ENCODE data around the gene LRRFIP1.

LRRFIP1 gene

DNA sequence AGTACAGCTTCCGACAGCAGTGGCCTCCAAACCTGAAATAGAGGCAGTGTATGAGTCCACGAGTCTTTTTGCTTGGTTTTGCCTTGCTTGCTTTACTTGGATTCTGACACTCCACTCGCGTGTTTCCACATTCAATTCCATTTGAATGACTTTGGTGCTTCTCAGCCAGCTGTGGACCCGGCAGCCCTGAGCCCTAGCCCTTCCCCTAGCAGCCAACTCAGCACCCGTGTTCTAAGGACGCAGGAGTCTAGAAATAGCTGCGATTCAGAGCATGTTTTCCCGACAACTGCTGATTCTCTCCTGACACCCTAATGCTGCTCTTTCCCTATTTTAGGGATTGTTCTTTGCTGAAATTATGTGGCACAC lies 20.6 kb downstream of the LRRFIP1 start:
- no peaks in the 10 kb centered on the region for H3K9me3 ChIP-seq (ENCODE audit: insufficient read depth, low read length, severe bottlenecking)
- no peaks in the 10 kb centered on the region for H3K4me1 ChIP-seq (ENCODE audit: insufficient read depth, low read length)
- H4K20me1 ChIP-seq (ENCODE audit: insufficient read depth, low read length) = no peaks in the 10 kb centered on the region
- no peak overlapping the region for H3K9ac ChIP-seq (ENCODE audit: low read depth, low read length)
- TF ChIP-seq, protein P1, sequence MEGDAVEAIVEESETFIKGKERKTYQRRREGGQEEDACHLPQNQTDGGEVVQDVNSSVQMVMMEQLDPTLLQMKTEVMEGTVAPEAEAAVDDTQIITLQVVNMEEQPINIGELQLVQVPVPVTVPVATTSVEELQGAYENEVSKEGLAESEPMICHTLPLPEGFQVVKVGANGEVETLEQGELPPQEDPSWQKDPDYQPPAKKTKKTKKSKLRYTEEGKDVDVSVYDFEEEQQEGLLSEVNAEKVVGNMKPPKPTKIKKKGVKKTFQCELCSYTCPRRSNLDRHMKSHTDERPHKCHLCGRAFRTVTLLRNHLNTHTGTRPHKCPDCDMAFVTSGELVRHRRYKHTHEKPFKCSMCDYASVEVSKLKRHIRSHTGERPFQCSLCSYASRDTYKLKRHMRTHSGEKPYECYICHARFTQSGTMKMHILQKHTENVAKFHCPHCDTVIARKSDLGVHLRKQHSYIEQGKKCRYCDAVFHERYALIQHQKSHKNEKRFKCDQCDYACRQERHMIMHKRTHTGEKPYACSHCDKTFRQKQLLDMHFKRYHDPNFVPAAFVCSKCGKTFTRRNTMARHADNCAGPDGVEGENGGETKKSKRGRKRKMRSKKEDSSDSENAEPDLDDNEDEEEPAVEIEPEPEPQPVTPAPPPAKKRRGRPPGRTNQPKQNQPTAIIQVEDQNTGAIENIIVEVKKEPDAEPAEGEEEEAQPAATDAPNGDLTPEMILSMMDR (IDR thresholded peaks at IDR 0.05; ENCODE audit: borderline replicate concordance, extremely low read depth, low read length, poor library complexity, severe bottlenecking) = no peak
- no peak for TF ChIP-seq EZH2 (IDR thresholded peaks at IDR 0.05; ENCODE audit: borderline replicate concordance, low read depth, low read length, severe bottlenecking)
- no peak for ATAC-seq (ENCODE audit: insufficient read depth, low read depth)
- no peak overlapping the region for H2AFZ ChIP-seq (ENCODE audit: low read depth, low read length)
- H3K4me3 ChIP-seq (ENCODE audit: low read depth in 1 of 2, low read length in 2 of 2) = no peak overlapping the region
- no peak overlapping the region for H3K27ac ChIP-seq (ENCODE audit: low read length)
- H3K4me2 ChIP-seq (ENCODE audit: insufficient read depth, low read length) = no peak overlapping the region
- no peaks in the 10 kb centered on the region for H3K36me3 ChIP-seq (ENCODE audit: insufficient read depth, low read length)
- H3K79me2 ChIP-seq (ENCODE audit: insufficient read depth, low read length) = no peaks in the 10 kb centered on the region
- H3K27me3 ChIP-seq (ENCODE audit: insufficient read depth, low read length, poor library complexity) = peaks cover 12% of the 10 kb centered on the region
- DNase-seq = no peak

DNA sequence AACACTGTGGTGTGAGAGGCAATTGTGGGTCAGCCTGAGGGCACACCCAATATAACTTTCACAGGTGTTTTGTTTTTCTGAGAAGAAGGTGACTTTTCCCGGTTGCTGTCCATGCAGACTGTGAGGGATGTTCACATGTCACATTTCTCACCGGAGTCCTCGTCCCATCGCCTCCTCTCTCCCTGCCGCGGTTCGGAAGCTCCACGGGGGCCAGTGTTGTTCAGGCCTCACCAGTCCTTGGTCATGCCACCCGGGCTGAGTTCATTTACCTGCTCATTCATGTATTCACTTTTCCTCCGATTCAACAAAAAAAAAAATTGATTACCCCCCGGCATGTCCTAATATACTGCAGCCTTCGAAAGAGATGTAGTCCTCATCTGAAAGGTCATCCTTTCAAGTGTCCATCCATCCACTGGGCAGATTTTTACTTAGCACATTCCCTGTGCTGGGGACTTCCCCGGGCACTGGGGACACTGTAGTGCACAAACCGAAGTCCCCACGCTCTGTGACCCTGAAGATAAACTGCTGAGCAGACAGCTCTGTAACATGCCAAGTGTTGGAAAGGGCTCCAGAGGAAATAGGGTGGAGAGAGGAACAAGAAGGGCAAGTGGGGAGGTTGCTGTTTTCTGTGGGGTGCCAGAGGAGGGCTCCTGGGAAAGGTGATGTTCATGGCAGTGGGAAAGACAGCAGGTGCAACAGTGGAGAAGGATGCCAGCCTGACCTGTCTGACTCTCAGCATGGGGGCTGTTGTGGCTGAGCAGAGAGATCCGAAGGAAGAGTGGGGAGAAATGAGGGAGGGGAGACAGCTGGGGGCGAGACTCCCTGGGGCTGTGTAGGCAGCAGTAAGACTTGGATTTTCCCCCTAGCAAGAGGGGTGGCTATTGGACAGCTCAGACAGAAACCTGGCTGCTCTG lies 22.4 kb downstream of the LRRFIP1 start:
- Histone ChIP-seq H3K4me3 (ENCODE audit: low read depth in 1 of 2, low read length in 2 of 2) (no peak overlapping the region), H3K27ac (ENCODE audit: low read length) (no peak overlapping the region), H3K9me3 (ENCODE audit: insufficient read depth, low read length, severe bottlenecking) (no peaks in the 10 kb centered on the region), H3K9ac (ENCODE audit: low read depth, low read length) (no peak overlapping the region), H3K4me2 (ENCODE audit: insufficient read depth, low read length) (no peak overlapping the region), H2AFZ (ENCODE audit: low read depth, low read length) (no peak overlapping the region), H4K20me1 (ENCODE audit: insufficient read depth, low read length) (no peaks in the 10 kb centered on the region), H3K79me2 (ENCODE audit: insufficient read depth, low read length) (no peaks in the 10 kb centered on the region), H3K4me1 (ENCODE audit: insufficient read depth, low read length) (no peaks in the 10 kb centered on the region), H3K27me3 (ENCODE audit: insufficient read depth, low read length, poor library complexity) (peaks cover 6% of the 10 kb centered on the region), H3K36me3 (ENCODE audit: insufficient read depth, low read length) (no peaks in the 10 kb centered on the region)
- DNase-seq (no peak), ATAC-seq (ENCODE audit: insufficient read depth, low read depth) (no peak)
- TF ChIP-seq, protein P1 (IDR thresholded peaks at IDR 0.05; ENCODE audit: borderline replicate concordance, extremely low read depth, low read length, poor library complexity, severe bottlenecking) = no peak
- TF ChIP-seq EZH2 (IDR thresholded peaks at IDR 0.05; ENCODE audit: borderline replicate concordance, low read depth, low read length, severe bottlenecking) = no peak

DNA sequence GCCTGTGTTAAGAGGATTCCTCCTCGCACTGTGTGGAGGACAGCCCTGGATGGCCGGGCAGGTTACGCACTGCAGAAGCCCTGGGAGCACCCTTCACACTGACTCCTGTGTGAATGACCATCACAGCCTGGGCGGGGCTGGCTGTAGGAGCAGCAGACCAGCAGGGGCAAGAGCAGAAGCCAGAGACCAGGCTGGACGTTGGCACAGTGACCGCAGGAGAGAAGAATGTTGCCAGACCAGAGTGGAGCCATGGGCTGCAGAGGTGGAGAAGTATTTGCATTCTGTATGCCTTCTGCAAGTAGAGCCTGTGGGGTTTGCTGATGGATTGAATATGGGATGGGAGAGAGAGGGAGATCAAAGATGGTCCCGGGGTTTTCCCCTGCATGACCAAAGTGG lies 23.1 kb downstream of the LRRFIP1 start:
- H3K27me3 ChIP-seq (ENCODE audit: insufficient read depth, low read length, poor library complexity) = no peaks in the 10 kb centered on the region
- no peak overlapping the region for H2AFZ ChIP-seq (ENCODE audit: low read depth, low read length)
- no peaks in the 10 kb centered on the region for H3K79me2 ChIP-seq (ENCODE audit: insufficient read depth, low read length)
- H4K20me1 ChIP-seq (ENCODE audit: insufficient read depth, low read length) = no peaks in the 10 kb centered on the region
- H3K36me3 ChIP-seq (ENCODE audit: insufficient read depth, low read length) = no peaks in the 10 kb centered on the region
- ATAC-seq (ENCODE audit: insufficient read depth, low read depth) = no peak
- TF ChIP-seq, protein P1 (IDR thresholded peaks at IDR 0.05; ENCODE audit: borderline replicate concordance, extremely low read depth, low read length, poor library complexity, severe bottlenecking) = no peak
- no peak for TF ChIP-seq EZH2 (IDR thresholded peaks at IDR 0.05; ENCODE audit: borderline replicate concordance, low read depth, low read length, severe bottlenecking)
- no peaks in the 10 kb centered on the region for H3K9me3 ChIP-seq (ENCODE audit: insufficient read depth, low read length, severe bottlenecking)
- H3K27ac ChIP-seq (ENCODE audit: low read length) = no peak overlapping the region
- no peak overlapping the region for H3K4me2 ChIP-seq (ENCODE audit: insufficient read depth, low read length)
- no peak for DNase-seq
- H3K4me1 ChIP-seq (ENCODE audit: insufficient read depth, low read length) = no peaks in the 10 kb centered on the region
- no peak overlapping the region for H3K4me3 ChIP-seq (ENCODE audit: low read depth in 1 of 2, low read length in 2 of 2)
- no peak overlapping the region for H3K9ac ChIP-seq (ENCODE audit: low read depth, low read length)
